HepG2 (cell line): ENCODE results near the gene KRT36.

Source experiments
- EP300 ChIP-seq, 3 experiments: sonication (generic) in 1 of 3; formaldehyde crosslinking in 1 of 3; IDR thresholded peaks; 2 replicates each; pipeline versions ENCODE4 v1.5.1 to v1.6.1; 2011 to 2020; ENCODE audit warnings: low read depth in 2 of 3, low read length in 2 of 3, borderline replicate concordance in 1 of 3, improper control_type of control experiment in 1 of 3, mild to moderate bottlenecking in 1 of 3, missing genetic modification reagents in 1 of 3, moderate library complexity in 1 of 3
- FOXP1 ChIP-seq, 2 experiments: fragments of 450-650 bp in 1 of 2; IDR thresholded peaks; 2 replicates each; pipeline ENCODE4 v1.6.1; 2017 to 2018; ENCODE audit warnings: antibody characterized with exemption in 1 of 2
- KAT8 ChIP-seq: IDR thresholded peaks from 2 replicates; pipeline ENCODE4 v1.6.1; 2016; ENCODE audit warnings: missing genetic modification reagents, missing compliant biosample characterization
- MAX ChIP-seq: IDR thresholded peaks from 2 replicates; pipeline ENCODE4 v1.6.1; 2012; ENCODE audit warnings: inconsistent platforms
- MTERF4 ChIP-seq: sonication (generic); formaldehyde crosslinking; IDR thresholded peaks from 2 replicates; pipeline ENCODE4 v1.8.0; 2023; ENCODE audit warnings: mild to moderate bottlenecking, missing genetic modification reagents
- MXD4 ChIP-seq: IDR thresholded peaks from 2 replicates; pipeline ENCODE4 v1.6.1; 2016; ENCODE audit warnings: mild to moderate bottlenecking, missing biosample characterization, missing genetic modification reagents
- REST ChIP-seq, 2 experiments: IDR thresholded peaks; 2 replicates each; pipeline ENCODE4 v1.6.1; 2011 to 2012; ENCODE audit warnings: low read length in 2 of 2, borderline replicate concordance in 1 of 2, low read depth in 1 of 2, mild to moderate bottlenecking in 1 of 2, moderate library complexity in 1 of 2
- SALL1 ChIP-seq: sonication (generic); formaldehyde crosslinking; IDR thresholded peaks from 2 replicates; pipeline ENCODE4 v1.8.0; 2022; ENCODE audit warnings: mild to moderate bottlenecking, missing genetic modification reagents
- ZNF44 ChIP-seq: sonication (generic); formaldehyde crosslinking; IDR thresholded peaks from 2 replicates; pipeline ENCODE4 v1.5.1; 2020; ENCODE audit warnings: mild to moderate bottlenecking, missing genetic modification reagents
- ZZZ3 ChIP-seq: sonication (generic); formaldehyde crosslinking; IDR thresholded peaks from 2 replicates; pipeline ENCODE4 v1.4.0; 2020; ENCODE audit warnings: missing genetic modification reagents, mild to moderate bottlenecking, borderline replicate concordance
- TF ChIP-seq, protein P1 (sequence below): sonication (generic); formaldehyde crosslinking; IDR thresholded peaks from 2 replicates; pipeline ENCODE4 v1.5.0; 2020; ENCODE audit warnings: missing genetic modification reagents
- TF ChIP-seq, protein P2 (sequence below): sonication (generic); formaldehyde crosslinking; IDR thresholded peaks from 2 replicates; pipeline ENCODE4 v1.4.0; 2020; ENCODE audit warnings: missing genetic modification reagents, borderline replicate concordance
- TF ChIP-seq, protein P3 (sequence below): sonication (generic); formaldehyde crosslinking; IDR thresholded peaks from 2 replicates; pipeline ENCODE4 v1.8.1; 2023; ENCODE audit warnings: missing genetic modification reagents, inconsistent platforms, borderline replicate concordance

- TF ChIP-seq SALL1 (CRISPR knock-in tag) (no peak), FOXP1 (IDR thresholded peaks at IDR 0.05) (no peak), FOXP1 (CRISPR knock-in tag; IDR thresholded peaks at IDR 0.05) (no peak), ZZZ3 (CRISPR knock-in tag) (no peak), MXD4 (CRISPR knock-in tag) (no peak), MTERF4 (no peak), KAT8 (CRISPR knock-in tag) (no peak), EP300 (IDR thresholded peaks at IDR 0.05; ENCODE audit: low read depth in 2 of 2, low read length in 2 of 2) (no peak), EP300 (CRISPR knock-in tag; IDR thresholded peaks at IDR 0.05; ENCODE audit: borderline replicate concordance) (no peak), MAX (no peak), REST (IDR thresholded peaks at IDR 0.05; ENCODE audit: borderline replicate concordance in 1 of 2, low read depth in 1 of 2, low read length in 2 of 2) (no peak), ZNF44 (CRISPR knock-in tag) (no peak)
- TF ChIP-seq, protein P1, sequence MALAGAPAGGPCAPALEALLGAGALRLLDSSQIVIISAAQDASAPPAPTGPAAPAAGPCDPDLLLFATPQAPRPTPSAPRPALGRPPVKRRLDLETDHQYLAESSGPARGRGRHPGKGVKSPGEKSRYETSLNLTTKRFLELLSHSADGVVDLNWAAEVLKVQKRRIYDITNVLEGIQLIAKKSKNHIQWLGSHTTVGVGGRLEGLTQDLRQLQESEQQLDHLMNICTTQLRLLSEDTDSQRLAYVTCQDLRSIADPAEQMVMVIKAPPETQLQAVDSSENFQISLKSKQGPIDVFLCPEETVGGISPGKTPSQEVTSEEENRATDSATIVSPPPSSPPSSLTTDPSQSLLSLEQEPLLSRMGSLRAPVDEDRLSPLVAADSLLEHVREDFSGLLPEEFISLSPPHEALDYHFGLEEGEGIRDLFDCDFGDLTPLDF: no peak
- TF ChIP-seq, protein P2, sequence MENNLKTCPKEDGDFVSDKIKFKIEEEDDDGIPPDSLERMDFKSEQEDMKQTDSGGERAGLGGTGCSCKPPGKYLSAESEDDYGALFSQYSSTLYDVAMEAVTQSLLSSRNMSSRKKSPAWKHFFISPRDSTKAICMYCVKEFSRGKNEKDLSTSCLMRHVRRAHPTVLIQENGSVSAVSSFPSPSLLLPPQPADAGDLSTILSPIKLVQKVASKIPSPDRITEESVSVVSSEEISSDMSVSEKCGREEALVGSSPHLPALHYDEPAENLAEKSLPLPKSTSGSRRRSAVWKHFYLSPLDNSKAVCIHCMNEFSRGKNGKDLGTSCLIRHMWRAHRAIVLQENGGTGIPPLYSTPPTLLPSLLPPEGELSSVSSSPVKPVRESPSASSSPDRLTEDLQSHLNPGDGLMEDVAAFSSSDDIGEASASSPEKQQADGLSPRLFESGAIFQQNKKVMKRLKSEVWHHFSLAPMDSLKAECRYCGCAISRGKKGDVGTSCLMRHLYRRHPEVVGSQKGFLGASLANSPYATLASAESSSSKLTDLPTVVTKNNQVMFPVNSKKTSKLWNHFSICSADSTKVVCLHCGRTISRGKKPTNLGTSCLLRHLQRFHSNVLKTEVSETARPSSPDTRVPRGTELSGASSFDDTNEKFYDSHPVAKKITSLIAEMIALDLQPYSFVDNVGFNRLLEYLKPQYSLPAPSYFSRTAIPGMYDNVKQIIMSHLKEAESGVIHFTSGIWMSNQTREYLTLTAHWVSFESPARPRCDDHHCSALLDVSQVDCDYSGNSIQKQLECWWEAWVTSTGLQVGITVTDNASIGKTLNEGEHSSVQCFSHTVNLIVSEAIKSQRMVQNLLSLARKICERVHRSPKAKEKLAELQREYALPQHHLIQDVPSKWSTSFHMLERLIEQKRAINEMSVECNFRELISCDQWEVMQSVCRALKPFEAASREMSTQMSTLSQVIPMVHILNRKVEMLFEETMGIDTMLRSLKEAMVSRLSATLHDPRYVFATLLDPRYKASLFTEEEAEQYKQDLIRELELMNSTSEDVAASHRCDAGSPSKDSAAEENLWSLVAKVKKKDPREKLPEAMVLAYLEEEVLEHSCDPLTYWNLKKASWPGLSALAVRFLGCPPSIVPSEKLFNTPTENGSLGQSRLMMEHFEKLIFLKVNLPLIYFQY: no peak
- TF ChIP-seq, protein P3, sequence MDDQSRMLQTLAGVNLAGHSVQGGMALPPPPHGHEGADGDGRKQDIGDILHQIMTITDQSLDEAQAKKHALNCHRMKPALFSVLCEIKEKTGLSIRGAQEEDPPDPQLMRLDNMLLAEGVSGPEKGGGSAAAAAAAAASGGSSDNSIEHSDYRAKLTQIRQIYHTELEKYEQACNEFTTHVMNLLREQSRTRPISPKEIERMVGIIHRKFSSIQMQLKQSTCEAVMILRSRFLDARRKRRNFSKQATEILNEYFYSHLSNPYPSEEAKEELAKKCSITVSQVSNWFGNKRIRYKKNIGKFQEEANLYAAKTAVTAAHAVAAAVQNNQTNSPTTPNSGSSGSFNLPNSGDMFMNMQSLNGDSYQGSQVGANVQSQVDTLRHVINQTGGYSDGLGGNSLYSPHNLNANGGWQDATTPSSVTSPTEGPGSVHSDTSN: no peak
These were observed 9.6 kb downstream of the KRT36 start for GRCh38 chr17:41480136-41480535.
